ENCODE results near the gene SCAPER.

SCAPER gene

GRCh38 chr15:76667943-76668715 lies 237.0 kb downstream of the SCAPER start:
- DNase-seq, result no peak

- no peak for DNase-seq
Observed at GRCh38 chr15:76664895-76665294, 240.2 kb downstream of the SCAPER start.

- no peak for DNase-seq
Observed at GRCh38 chr15:76664411-76664810, 240.7 kb downstream of the SCAPER start.

- no peak for DNase-seq
Observed at GRCh38 chr15:76663529-76663928, 241.6 kb downstream of the SCAPER start.

DNA sequence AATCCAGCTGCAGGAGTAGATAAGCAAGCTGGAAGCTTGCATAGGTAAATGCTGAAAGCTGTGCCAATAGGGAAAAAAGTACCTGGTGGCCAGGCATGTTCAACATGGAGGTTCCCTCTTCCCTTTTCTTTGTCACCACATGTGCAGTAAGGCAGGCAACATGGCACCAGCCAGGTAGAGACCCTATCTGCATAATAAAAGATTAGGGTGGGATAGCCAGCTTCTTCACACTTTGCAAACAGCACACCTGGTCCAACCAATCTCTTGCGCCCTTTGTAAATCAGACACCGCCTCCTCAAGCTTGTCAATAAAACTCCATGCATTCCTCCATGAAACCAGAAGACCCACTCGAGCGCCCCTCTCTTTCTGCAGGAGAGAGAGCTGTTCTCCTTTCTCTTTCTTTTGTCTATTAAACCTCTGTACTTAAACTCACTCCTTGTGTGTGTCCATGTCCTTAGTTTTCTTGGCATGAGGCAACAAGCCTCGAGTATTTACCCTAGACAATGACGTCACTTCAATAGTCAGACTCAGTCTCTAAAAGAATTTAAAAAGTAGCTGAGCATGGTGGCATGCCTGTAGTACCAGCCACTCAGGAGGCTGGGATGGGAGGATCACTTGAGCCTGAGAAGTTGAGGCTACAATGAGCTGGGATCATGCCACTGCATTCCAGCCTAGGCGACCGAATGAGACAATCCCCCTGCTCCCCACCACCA lies 256.3 kb downstream of the SCAPER start:
- no peak for DNase-seq

DNA sequence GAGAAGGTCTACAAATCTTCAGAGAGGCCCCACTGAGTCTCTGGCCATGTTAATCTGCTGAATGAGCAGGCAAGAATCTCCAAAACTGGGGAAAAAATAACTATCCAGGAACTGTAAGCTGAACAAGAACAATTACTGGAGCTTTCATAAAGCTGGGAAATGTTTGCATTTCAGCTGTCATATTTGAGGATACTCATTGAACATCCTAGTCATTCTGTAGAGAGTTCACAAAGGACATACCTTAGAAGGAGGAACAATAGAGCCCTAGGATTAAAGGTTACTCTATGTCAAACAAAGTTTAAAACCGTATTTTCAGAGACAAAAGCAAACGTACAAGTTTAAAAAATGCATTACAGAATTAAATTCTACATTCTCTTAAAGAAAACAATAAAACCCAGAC lies 257.5 kb downstream of the SCAPER start:
- no peak for DNase-seq

DNA sequence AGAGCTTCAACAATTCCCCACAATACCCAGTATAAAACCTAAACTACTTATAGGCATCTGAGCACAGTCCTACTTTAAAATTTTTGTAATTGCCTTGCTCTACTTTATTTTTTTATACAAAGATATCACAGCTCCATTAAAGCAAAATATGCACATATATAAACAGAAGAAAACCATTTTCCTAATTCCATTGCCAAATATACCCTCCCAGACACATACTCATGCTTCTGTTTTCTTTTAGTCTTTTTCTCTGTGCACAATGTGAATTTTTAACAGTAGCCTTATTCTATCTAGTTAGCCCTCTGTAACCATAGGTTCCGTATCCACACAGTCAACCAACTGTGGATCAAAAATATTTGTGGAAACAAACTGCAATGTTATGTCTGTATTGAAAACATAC lies 260.5 kb downstream of the SCAPER start:
- no peak for DNase-seq

DNA sequence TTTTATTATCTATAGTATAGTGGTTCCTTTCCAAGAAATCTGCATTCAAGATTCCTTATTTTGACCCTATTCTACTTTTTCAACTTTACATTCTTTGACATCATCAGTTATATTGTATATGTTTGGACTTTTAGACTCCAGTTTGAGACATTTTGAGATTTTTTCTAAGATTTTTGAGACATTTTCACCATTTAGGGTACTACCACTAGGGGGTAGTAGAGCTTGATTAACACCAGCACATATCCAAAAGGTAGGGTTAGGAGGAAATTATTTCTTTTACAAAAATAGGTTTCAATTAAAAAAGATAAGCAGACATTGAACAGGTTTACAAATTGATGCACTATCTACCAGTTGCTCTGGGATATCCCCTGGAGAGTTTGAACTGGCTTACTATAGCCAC lies 262.5 kb downstream of the SCAPER start:
- no peak for DNase-seq

- DNase-seq, result no peak
Observed at GRCh38 chr15:76637166-76637565, 268.0 kb downstream of the SCAPER start.

DNA sequence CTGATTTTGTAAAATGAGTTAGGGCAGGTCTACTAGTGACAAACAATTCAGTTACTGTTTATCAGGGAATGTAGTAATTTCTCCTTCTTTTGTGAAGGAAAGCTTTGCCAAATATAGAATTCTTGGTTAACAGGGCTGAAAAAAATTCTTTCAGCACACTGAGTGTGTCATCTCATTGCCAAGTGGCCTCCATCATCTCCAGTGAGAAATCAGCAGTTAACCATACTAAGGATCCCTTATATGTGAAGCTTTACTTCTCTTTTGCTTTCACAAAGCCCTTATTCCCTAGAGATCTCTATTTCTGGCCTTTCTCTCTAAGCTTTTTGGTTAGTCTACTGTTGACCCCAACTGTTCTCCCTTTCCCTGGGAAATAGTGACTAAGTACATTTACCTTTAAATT lies 269.1 kb downstream of the SCAPER start:
- no peak for DNase-seq

GRCh38 chr15:76626611-76627010 lies 278.5 kb downstream of the SCAPER start:
- DNase-seq, result no peak

GRCh38 chr15:76625267-76625666 lies 279.9 kb downstream of the SCAPER start:
- DNase-seq, result peak; percentile 4

- DNase-seq, result no peak
Observed at GRCh38 chr15:76614725-76615124, 290.4 kb downstream of the SCAPER start.

DNA sequence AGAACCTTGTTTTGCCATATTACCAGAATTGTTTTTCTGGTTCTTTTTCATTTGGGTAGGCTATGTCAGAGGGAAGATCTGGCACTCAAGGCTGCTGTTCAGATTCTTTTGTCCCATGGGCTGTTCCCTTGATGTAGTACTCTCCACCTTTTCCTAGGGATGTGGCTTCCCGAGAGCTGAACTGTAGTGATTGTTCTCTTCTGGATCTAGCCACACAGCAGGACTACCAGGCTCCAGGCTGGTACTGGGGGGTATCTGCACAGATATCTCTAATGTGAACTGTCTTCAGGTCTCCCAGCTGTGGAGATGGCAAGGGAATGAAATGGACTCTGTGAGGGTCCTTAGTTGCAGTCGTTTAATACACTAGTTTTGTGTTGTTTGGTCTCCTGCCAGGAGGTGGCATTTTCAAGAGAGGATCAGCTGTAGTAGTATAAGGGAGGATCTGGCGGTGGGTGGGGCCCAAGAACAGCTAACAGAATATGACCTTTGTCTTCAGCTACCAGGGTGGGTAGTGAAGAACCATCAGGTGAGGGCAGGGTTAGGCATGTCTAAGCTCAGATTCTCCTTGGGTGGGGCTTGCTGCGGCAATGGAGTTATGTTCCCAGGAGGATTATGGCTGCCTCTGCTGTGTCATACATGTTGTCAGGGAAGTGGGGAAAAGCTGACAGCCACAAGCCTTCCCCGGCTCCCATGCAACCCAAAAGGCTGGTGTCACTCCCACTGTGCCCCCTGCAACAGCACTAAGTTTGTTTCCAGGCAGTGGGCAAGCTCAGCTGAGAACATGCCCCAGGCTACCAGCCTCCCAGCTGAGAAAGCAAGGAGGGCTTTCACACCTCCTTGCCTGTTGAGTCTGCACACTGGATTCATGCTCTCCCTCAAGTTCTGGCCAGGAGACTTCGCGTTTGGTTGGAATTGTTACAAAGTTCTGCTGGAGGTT lies 316.1 kb downstream of the SCAPER start:
- no peak for DNase-seq

- DNase-seq, result no peak
Observed at GRCh38 chr15:76585576-76585897, 319.6 kb downstream of the SCAPER start.

GRCh38 chr15:76584868-76585575 lies 320.1 kb downstream of the SCAPER start:
- no peak for DNase-seq

- no peak for DNase-seq
Observed at GRCh38 chr15:76582550-76582949, 322.6 kb downstream of the SCAPER start.

DNA sequence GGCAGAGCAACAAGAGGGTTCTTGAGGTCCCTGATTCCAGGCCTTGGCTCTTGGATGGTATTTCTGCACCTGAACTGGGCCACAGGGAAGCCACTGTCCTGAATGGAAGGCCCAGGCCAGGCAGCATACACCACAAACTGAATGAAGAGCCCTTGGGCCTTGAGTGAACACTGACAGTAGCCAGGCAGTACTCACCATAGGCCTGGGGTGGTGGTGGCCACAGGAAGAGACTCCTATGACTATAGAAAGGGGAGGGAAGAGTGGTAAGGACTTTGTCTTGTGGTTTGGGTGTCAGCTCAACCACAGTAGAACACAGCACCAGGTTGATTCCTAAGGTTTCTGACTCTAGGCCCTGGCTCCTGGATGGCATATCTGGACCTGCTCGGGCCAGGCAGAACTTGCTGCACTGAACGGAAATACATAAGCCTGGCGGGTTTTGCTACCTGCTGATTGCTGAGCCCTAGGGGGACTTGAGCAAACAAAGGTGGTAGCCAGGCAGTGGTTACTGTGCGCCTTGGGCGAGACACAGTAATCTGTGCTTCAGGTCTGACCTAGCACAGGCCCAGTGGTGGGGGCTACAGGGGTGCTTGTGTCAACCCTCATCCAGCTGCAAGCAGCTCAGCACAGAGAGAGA lies 327.1 kb downstream of the SCAPER start:
- no peak for DNase-seq

DNA sequence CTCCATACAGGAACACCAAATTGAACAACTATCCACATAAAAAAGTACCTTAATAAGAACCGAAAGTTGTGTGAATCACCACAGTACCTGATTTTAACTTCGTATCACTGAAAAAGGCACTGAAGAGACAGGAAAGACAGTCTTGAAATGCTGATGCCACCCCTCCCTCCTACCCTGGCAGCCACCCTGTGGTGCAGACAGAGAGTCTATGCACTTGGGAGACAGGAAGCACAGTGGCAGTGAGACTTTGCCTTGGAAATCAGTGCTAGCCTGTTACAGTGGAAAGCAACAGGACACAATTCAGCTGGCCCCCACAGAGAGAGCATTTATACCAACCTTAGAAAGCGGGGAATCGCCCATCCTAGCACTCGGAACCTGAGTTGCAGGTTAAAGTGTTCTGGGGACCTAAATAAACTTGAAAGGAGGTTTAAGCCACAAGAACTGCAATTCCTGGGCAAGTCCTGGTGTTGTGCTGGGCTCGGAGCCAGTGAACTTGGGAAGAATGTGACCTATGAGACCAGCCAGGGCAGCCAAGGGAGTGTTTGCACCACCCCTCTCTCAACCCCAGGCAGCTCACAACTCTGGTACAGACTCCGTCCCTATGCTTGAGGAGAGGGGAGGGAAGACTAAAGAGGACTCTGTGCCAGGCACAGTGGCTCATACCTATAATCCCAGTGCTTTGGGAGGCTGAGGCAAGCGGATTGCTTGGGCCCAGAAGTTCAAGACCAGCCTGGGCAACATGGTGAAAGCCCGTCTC lies 328.4 kb downstream of the SCAPER start:
- DNase-seq, result no peak

- DNase-seq, result no peak
Observed at GRCh38 chr15:76575679-76576078, 329.5 kb downstream of the SCAPER start.

DNA sequence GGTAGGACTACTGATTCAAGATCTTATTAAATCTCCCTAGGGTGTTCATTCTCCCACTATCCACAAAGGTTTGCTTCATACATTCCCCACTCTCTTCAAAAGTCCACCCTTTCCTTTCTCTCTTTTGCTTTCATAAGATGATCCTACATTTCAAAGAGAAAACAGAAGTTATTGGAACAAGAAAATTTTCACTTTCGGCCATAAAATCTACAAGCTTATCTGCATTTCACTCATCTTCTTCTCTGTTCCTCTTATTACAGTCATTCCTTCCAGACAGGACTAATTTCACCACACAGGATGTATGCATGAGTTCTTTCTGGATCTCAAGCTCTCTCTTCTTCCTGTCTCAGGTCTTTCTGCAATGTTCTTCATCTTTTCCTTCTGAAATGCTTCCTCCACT lies 329.9 kb downstream of the SCAPER start:
- DNase-seq, result peak; percentile 8

DNA sequence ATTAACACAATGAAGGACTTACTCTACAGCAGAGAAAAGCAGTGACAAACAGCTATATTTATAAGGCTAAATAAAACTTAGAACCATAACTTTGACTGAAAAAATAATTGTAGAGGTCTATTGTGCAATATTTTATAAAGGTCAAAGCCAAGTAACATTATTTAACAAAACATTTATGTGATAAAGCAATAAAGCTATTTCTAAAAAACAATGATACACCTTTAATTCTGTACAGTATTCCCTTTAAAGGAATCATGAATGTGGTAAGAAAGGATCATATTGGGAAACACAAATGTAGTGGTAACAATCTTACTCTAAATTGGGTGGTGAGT lies 332.2 kb downstream of the SCAPER start:
- DNase-seq, result no peak

Measured in OCI-M1 (cell line).